SK-N-SH treated with all-trans-retinoic acid at 6 μM for 48 hours (cell line): ENCODE results near the gene PGC.
A peak's percentile ranks its signal among the peaks of the same experiment; 100 is the strongest.

Experiments used
- ATAC-seq: fragments of 200-7000 bp; cut with Tn5 transposase; 3 replicates; pipeline ENCODE4 v1.9.1; 2020; ENCODE audit warnings: mild to moderate bottlenecking, moderate library complexity
- ARNTL ChIP-seq: fragments of 450-650 bp; formaldehyde crosslinking; IDR thresholded peaks from 2 replicates; pipeline ENCODE4 v1.5.0; 2020; ENCODE audit warnings: low read depth, mild to moderate bottlenecking, moderate library complexity, borderline replicate concordance
- BACH2 ChIP-seq: fragments of 250-450 bp; sonication (Bioruptor Pico); IDR thresholded peaks from 2 replicates; pipeline ENCODE4 v1.9.0; 2021; ENCODE audit warnings: mild to moderate bottlenecking, borderline replicate concordance
- CREB5 ChIP-seq: fragments of 250-450 bp; sonication (Bioruptor Pico); IDR thresholded peaks from 2 replicates; pipeline ENCODE4 v1.5.1; 2020; ENCODE audit warnings: low read depth, mild to moderate bottlenecking, moderate library complexity
- CSDC2 ChIP-seq: fragments of 250-450 bp; sonication (Bioruptor Pico); IDR thresholded peaks from 2 replicates; pipeline ENCODE4 v1.5.0; 2020; ENCODE audit warnings: mild to moderate bottlenecking, moderate library complexity
- CSRNP3 ChIP-seq: fragments of 250-450 bp; sonication (Bioruptor Pico); IDR thresholded peaks from 2 replicates; pipeline ENCODE4 v1.5.1; 2021; ENCODE audit warnings: mild to moderate bottlenecking, moderate library complexity
- GLIS3 ChIP-seq: fragments of 250-450 bp; sonication (Bioruptor Pico); IDR thresholded peaks from 2 replicates; pipeline ENCODE4 v1.5.0; 2020; ENCODE audit warnings: mild to moderate bottlenecking, moderate library complexity
- ISL1 ChIP-seq: fragments of 250-450 bp; sonication (Bioruptor Pico); IDR thresholded peaks from 2 replicates; pipeline ENCODE4 v2.1.2; 2022; ENCODE audit warnings: mild to moderate bottlenecking, moderate library complexity
- OSR1 ChIP-seq: fragments of 250-450 bp; sonication (Bioruptor Pico); IDR thresholded peaks from 2 replicates; pipeline ENCODE4 v1.8.0; 2022; ENCODE audit warnings: moderate library complexity, mild to moderate bottlenecking, inconsistent platforms
- PATZ1 ChIP-seq: fragments of 250-450 bp; sonication (Bioruptor Pico); IDR thresholded peaks from 2 replicates; pipeline ENCODE4 v1.8.0; 2020; ENCODE audit warnings: mild to moderate bottlenecking, moderate library complexity, borderline replicate concordance
- POU6F1 ChIP-seq: fragments of 250-450 bp; sonication (Bioruptor Pico); IDR thresholded peaks from 2 replicates; pipeline ENCODE4 v1.8.0; 2021; ENCODE audit warnings: low read depth, mild to moderate bottlenecking, moderate library complexity, borderline replicate concordance
- PPARA ChIP-seq: fragments of 250-450 bp; sonication (Bioruptor Pico); IDR thresholded peaks from 2 replicates; pipeline ENCODE4 v1.5.0; 2020; ENCODE audit warnings: mild to moderate bottlenecking, borderline replicate concordance
- RARB ChIP-seq: fragments of 250-450 bp; sonication (Bioruptor Pico); IDR thresholded peaks from 2 replicates; pipeline ENCODE4 v1.8.0; 2021; ENCODE audit warnings: mild to moderate bottlenecking, moderate library complexity
- SNAI2 ChIP-seq: fragments of 250-450 bp; sonication (Bioruptor Pico); IDR thresholded peaks from 2 replicates; pipeline ENCODE4 v1.5.0; 2020; ENCODE audit warnings: mild to moderate bottlenecking, moderate library complexity
- TCF4 ChIP-seq: fragments of 250-450 bp; sonication (Bioruptor Pico); IDR thresholded peaks from 2 replicates; pipeline ENCODE4 v1.8.0; 2021; ENCODE audit warnings: mild to moderate bottlenecking, moderate library complexity, borderline replicate concordance
- TOX ChIP-seq: fragments of 250-450 bp; sonication (Bioruptor Pico); IDR thresholded peaks from 2 replicates; pipeline ENCODE4 v1.8.0; 2021; ENCODE audit warnings: mild to moderate bottlenecking, moderate library complexity, borderline replicate concordance
- TSHZ2 ChIP-seq: fragments of 250-450 bp; sonication (Bioruptor Pico); IDR thresholded peaks from 2 replicates; pipeline ENCODE4 v1.5.0; 2020; ENCODE audit warnings: mild to moderate bottlenecking, moderate library complexity
- ZC3H10 ChIP-seq: fragments of 250-450 bp; sonication (Bioruptor Pico); IDR thresholded peaks from 2 replicates; pipeline ENCODE4 v1.5.1; 2021; ENCODE audit warnings: mild to moderate bottlenecking, moderate library complexity
- ZFP3 ChIP-seq: fragments of 250-450 bp; sonication (Bioruptor Pico); IDR thresholded peaks from 2 replicates; pipeline ENCODE4 v1.5.0; 2020; ENCODE audit warnings: mild to moderate bottlenecking, moderate library complexity
- ZFP30 ChIP-seq: fragments of 450-650 bp; formaldehyde crosslinking; IDR thresholded peaks from 2 replicates; pipeline ENCODE4 v1.5.0; 2022; ENCODE audit warnings: mild to moderate bottlenecking, moderate library complexity
- ZNF565 ChIP-seq: fragments of 450-650 bp; formaldehyde crosslinking; conservative IDR thresholded peaks from 2 replicates; pipeline ENCODE4 v1.5.0; 2020; ENCODE audit warnings: low read depth, mild to moderate bottlenecking, moderate library complexity
- ZNF8 ChIP-seq: fragments of 450-650 bp; formaldehyde crosslinking; IDR thresholded peaks from 2 replicates; pipeline ENCODE4 v1.5.0; 2020; ENCODE audit warnings: mild to moderate bottlenecking, moderate library complexity

Gene PGC

GRCh38 chr6:41759106-41759904 lies 12.1 kb upstream of the PGC start:
- TF ChIP-seq POU6F1 (CRISPR knock-in tag) (no peak), BACH2 (no peak), ZNF8 (no peak), ZFP3 (CRISPR knock-in tag) (no peak), TCF4 (no peak), PATZ1 (CRISPR knock-in tag) (no peak), ISL1 (CRISPR knock-in tag) (no peak), CSDC2 (CRISPR knock-in tag) (no peak), CREB5 (CRISPR knock-in tag) (no peak), ZNF565 (CRISPR knock-in tag) (no peak), SNAI2 (CRISPR knock-in tag) (no peak), RARB (CRISPR knock-in tag) (no peak), ZFP30 (no peak), PPARA (CRISPR knock-in tag) (no peak), TSHZ2 (CRISPR knock-in tag) (no peak), OSR1 (CRISPR knock-in tag) (no peak), ZC3H10 (CRISPR knock-in tag) (no peak)
- ATAC-seq: no peak

- TF ChIP-seq TOX: no peak
- no peak for TF ChIP-seq ZC3H10 (CRISPR knock-in tag)
- no peak for TF ChIP-seq GLIS3
- no peak for TF ChIP-seq CSRNP3
- no peak for TF ChIP-seq TCF4
- no peak for TF ChIP-seq SNAI2 (CRISPR knock-in tag)
- no peak for TF ChIP-seq CSDC2 (CRISPR knock-in tag)
- TF ChIP-seq ARNTL (CRISPR knock-in tag): no peak
- TF ChIP-seq, all 23 proteins: peak for 0
- ATAC-seq: no peak
These were observed 11.4 kb upstream of the PGC start for GRCh38 chr6:41758641-41759035.

- peak; percentile 53 for ATAC-seq
- no peak for TF ChIP-seq CREB5 (CRISPR knock-in tag)
- no peak for TF ChIP-seq RARB (CRISPR knock-in tag)
These were observed 10.9 kb upstream of the PGC start for GRCh38 chr6:41757931-41758640.
